Breast epithelium (tissue), 4 donors: Measurements from ENCODE around the gene DDX25. TPM values are rescaled to one million over a fixed set of nuclear protein-coding genes. Genes with fewer than 3 reads are reported as not detected.

Experiments
- DNase-seq, 2 donors: peaks; one replicate each; pipeline ENCODE4 v3.0.0-alpha.2; 2019; ENCODE audit warnings: low spot score in 2 of 2
- H3K27ac ChIP-seq, 2 donors: fragments of 200-600 bp; sonication (generic) in 1 of 2; one replicate each; pipeline ENCODE4 v1.5.1; 2016 to 2019; ENCODE audit warnings: mild to moderate bottlenecking in 1 of 2
- H3K27me3 ChIP-seq, 2 donors: fragments of 200-600 bp; sonication (generic) in 1 of 2; one replicate each; pipeline versions ENCODE4 v1.5.1 to v1.6.0; 2017 to 2019; ENCODE audit warnings: control low read depth in 1 of 2, mild to moderate bottlenecking in 1 of 2
- H3K36me3 ChIP-seq: fragments of 200-600 bp; one replicate; pipeline ENCODE4 v1.5.1; 2019
- H3K4me1 ChIP-seq, 2 donors: fragments of 200-600 bp; sonication (generic); one replicate each; pipeline ENCODE4 v1.5.1; 2016 to 2019; ENCODE audit warnings: control low read depth in 1 of 2
- H3K4me3 ChIP-seq, 3 donors: fragments of 200-600 bp; sonication (generic); 1 replicate in 2 of 3; 2 replicates in 1 of 3; pipeline ENCODE4 v1.5.1; 2016 to 2019; ENCODE audit warnings: mild to moderate bottlenecking in 3 of 3, moderate library complexity in 2 of 3
- H3K9me3 ChIP-seq, 2 donors: fragments of 200-600 bp; sonication (generic) in 1 of 2; one replicate each; pipeline ENCODE4 v1.5.1; 2016 to 2019; ENCODE audit warnings: control low read depth in 1 of 2
- CTCF ChIP-seq, 3 donors: fragments of 450-650 bp; IDR thresholded peaks; one replicate each; pipeline ENCODE4 v1.5.1; 2016 to 2017; ENCODE audit warnings: antibody characterized with exemption in 3 of 3, mild to moderate bottlenecking in 3 of 3, moderate library complexity in 3 of 3
- POLR2A ChIP-seq: fragments of 450-650 bp; IDR thresholded peaks from one replicate; pipeline ENCODE4 v1.6.1; 2016; ENCODE audit warnings: antibody characterized with exemption, mild to moderate bottlenecking, moderate library complexity
- POLR2AphosphoS5 ChIP-seq, 3 donors: sonication (generic); formaldehyde crosslinking; IDR thresholded peaks; one replicate each; pipeline ENCODE4 v1.6.1; 2017; ENCODE audit warnings: antibody characterized with exemption in 3 of 3
- intact Hi-C: fragments of 100-400 bp; cut with DNase I; formaldehyde crosslinking; loops from one replicate; pipeline ENCODE4 v1.15.1; 2023; ENCODE audit warnings: low total_unique reads
- total RNA-seq, 3 donors: library from RNA; depleted of rRNA; stranded (reverse); fragments of >200 nt; gene quantifications; one replicate each; pipeline ENCODE4 v1.1.0, GENCODE V29; 2016

The DDX25 gene
- total RNA-seq, 3 donors from 2014 or later = 0.29 TPM; not detected in 2

GRCh38 chr11:125935618-125936199 lies 31.4 kb downstream of the DDX25 start:
- TF ChIP-seq POLR2AphosphoS5 (IDR thresholded peaks at IDR 0.05) = no peak
- TF ChIP-seq POLR2A = no peak
- no peak for TF ChIP-seq CTCF (IDR thresholded peaks at IDR 0.05)
- H3K27ac ChIP-seq = no peak overlapping the region
- no peaks in the 10 kb centered on the region for H3K9me3 ChIP-seq
- no peaks in the 10 kb centered on the region for H3K4me1 ChIP-seq
- intact Hi-C loops = loop anchor here (2.0 kb wide), 1 partner anchor 37 kb away; no protein-coding TSS in a partner anchor
- H3K27me3 ChIP-seq = no peaks in the 10 kb centered on the region
- H3K4me3 ChIP-seq = no peak overlapping the region
- DNase-seq = no peak
- H3K36me3 ChIP-seq = no peaks in the 10 kb centered on the region

GRCh38 chr11:125938418-125938817 lies 34.1 kb downstream of the DDX25 start:
- H3K27ac ChIP-seq = no peak overlapping the region
- no peak overlapping the region for H3K4me3 ChIP-seq
- no peak for DNase-seq
- intact Hi-C loops = no loop called here
- no peak for TF ChIP-seq POLR2AphosphoS5 (IDR thresholded peaks at IDR 0.05)
- TF ChIP-seq POLR2A = no peak
- no peak for TF ChIP-seq CTCF (IDR thresholded peaks at IDR 0.05)
- H3K27me3 ChIP-seq = no peaks in the 10 kb centered on the region
- H3K4me1 ChIP-seq = no peaks in the 10 kb centered on the region
- no peaks in the 10 kb centered on the region for H3K36me3 ChIP-seq
- no peaks in the 10 kb centered on the region for H3K9me3 ChIP-seq

GRCh38 chr11:125939081-125939521 lies 34.8 kb downstream of the DDX25 start:
- H3K9me3 ChIP-seq = no peaks in the 10 kb centered on the region
- intact Hi-C loops = no loop called here
- no peaks in the 10 kb centered on the region for H3K27me3 ChIP-seq
- H3K36me3 ChIP-seq = no peaks in the 10 kb centered on the region
- no peaks in the 10 kb centered on the region for H3K4me1 ChIP-seq
- no peak overlapping the region for H3K4me3 ChIP-seq
- no peak for TF ChIP-seq POLR2A
- TF ChIP-seq CTCF (IDR thresholded peaks at IDR 0.05) = no peak
- no peak for TF ChIP-seq POLR2AphosphoS5 (IDR thresholded peaks at IDR 0.05)
- DNase-seq = no peak
- H3K27ac ChIP-seq = no peak overlapping the region

- no peak overlapping the region for H3K4me3 ChIP-seq
- H3K4me1 ChIP-seq = no peaks in the 10 kb centered on the region
- no peaks in the 10 kb centered on the region for H3K27me3 ChIP-seq
- no peak overlapping the region for H3K27ac ChIP-seq
- no peak for TF ChIP-seq CTCF (IDR thresholded peaks at IDR 0.05)
- no peak for TF ChIP-seq POLR2AphosphoS5 (IDR thresholded peaks at IDR 0.05)
- no peak for TF ChIP-seq POLR2A
- intact Hi-C loops = no loop called here
- no peaks in the 10 kb centered on the region for H3K9me3 ChIP-seq
- DNase-seq = no peak
- H3K36me3 ChIP-seq = no peaks in the 10 kb centered on the region
These were observed 35.8 kb downstream of the DDX25 start for GRCh38 chr11:125940145-125940544.

- DNase-seq = no peak
- no peak overlapping the region for H3K27ac ChIP-seq
- H3K9me3 ChIP-seq = no peaks in the 10 kb centered on the region
- H3K27me3 ChIP-seq = no peaks in the 10 kb centered on the region
- H3K36me3 ChIP-seq = no peaks in the 10 kb centered on the region
- no peak overlapping the region for H3K4me3 ChIP-seq
- TF ChIP-seq POLR2A (no peak), POLR2AphosphoS5 (IDR thresholded peaks at IDR 0.05) (no peak), CTCF (IDR thresholded peaks at IDR 0.05) (no peak)
- intact Hi-C loops = no loop called here
- no peaks in the 10 kb centered on the region for H3K4me1 ChIP-seq
These were observed 36.9 kb downstream of the DDX25 start for GRCh38 chr11:125941267-125941618.
